Testis (tissue), 3 donors: ENCODE measurements around the gene RGS11. TPM values are rescaled to one million over a fixed set of nuclear protein-coding genes. Genes with fewer than 3 reads are reported as not detected.

ENCODE experiments used
- DNase-seq: peaks from one replicate; pipeline ENCODE4 v3.0.0-alpha.2; 2019
- H3K27ac ChIP-seq, 2 donors: fragments of 200-600 bp; sonication (generic); one replicate each; pipeline ENCODE4 v1.5.1; 2019
- H3K27me3 ChIP-seq: fragments of 200-600 bp; sonication (generic); one replicate; pipeline ENCODE4 v1.5.1; 2019
- H3K36me3 ChIP-seq: fragments of 200-600 bp; sonication (generic); one replicate; pipeline ENCODE4 v1.5.1; 2017; ENCODE audit warnings: low read depth; ENCODE audit errors: missing control alignments
- H3K4me1 ChIP-seq: fragments of 200-600 bp; sonication (generic); one replicate; pipeline ENCODE4 v1.5.1; 2019
- H3K4me3 ChIP-seq, 2 donors: fragments of 200-600 bp; sonication (generic); one replicate each; pipeline ENCODE4 v1.5.1; 2017 to 2019
- H3K9me3 ChIP-seq: fragments of 200-600 bp; sonication (generic); one replicate; pipeline ENCODE4 v1.5.1; 2017
- CTCF ChIP-seq, 3 experiments: fragments of 450-650 bp in 2 of 3; fragments of 200-600 bp in 1 of 3; sonication (generic) in 1 of 3; IDR thresholded peaks; one replicate each; pipeline ENCODE4 v1.5.1; 2016 to 2019; ENCODE audit warnings: antibody characterized with exemption in 3 of 3, mild to moderate bottlenecking in 2 of 3, moderate library complexity in 1 of 3
- POLR2A ChIP-seq: fragments of 450-650 bp; IDR thresholded peaks from one replicate; pipeline ENCODE4 v1.6.1; 2017; ENCODE audit warnings: antibody characterized with exemption, mild to moderate bottlenecking, moderate library complexity
- WGBS, 2 donors: methylation state at CpG; one replicate each; pipeline ENCODE4 v1.1.5; 2018; 5-methylcytosine and 5-hydroxymethylcytosine counted together
- intact Hi-C: fragments of 100-400 bp; cut with DNase I; formaldehyde crosslinking; loops from one replicate; pipeline ENCODE4 v1.15.1; 2023; ENCODE audit warnings: low total_unique reads
- polyA plus RNA-seq: library from polyadenylated mRNA; stranded (reverse); fragments of 350-450 nt; fragmentation: Illumina TruSeq; extraction: RNeasy Lipid Tissue Mini Kit (QIAGEN cat#74804); gene quantifications from one replicate; pipeline ENCODE4 v1.2.3, GENCODE V29; 2014; ENCODE audit warnings: low read depth, low replicate concordance; ENCODE audit not compliant: insufficient read depth
- total RNA-seq, 2 donors: library from RNA; depleted of rRNA; stranded (reverse); fragments of >200 nt; gene quantifications; one replicate each; pipeline ENCODE4 v1.2.3, GENCODE V29; 2016

Gene RGS11
- total and polyA plus RNA-seq, 3 donors from 2014 or later = 1.2 to 3.0 (median 2.9) TPM

GRCh38 chr16:254461-254860 lies 21.3 kb downstream of the RGS11 start:
- intact Hi-C loops = no loop called here
- TF ChIP-seq CTCF (IDR thresholded peaks at IDR 0.05) (no peak), POLR2A (no peak)
- DNase-seq = no peak
- no peak overlapping the region for H3K27ac ChIP-seq
- no peaks in the 10 kb centered on the region for H3K27me3 ChIP-seq
- H3K9me3 ChIP-seq = no peaks in the 10 kb centered on the region
- no peak overlapping the region for H3K4me3 ChIP-seq
- no peaks in the 10 kb centered on the region for H3K4me1 ChIP-seq
- H3K36me3 ChIP-seq = no peaks in the 10 kb centered on the region
- 67 to 85% methylated on average over 25 of the region's 25 CpGs for WGBS, 2 donors

- intact Hi-C loops = no loop called here
- H3K36me3 ChIP-seq = no peaks in the 10 kb centered on the region
- 75 to 82% methylated on average over 6 of the region's 6 CpGs for WGBS, 2 donors
Measured at GRCh38 chr16:253833-254232, 21.9 kb downstream of the RGS11 start.

GRCh38 chr16:252366-253337 lies 23.1 kb downstream of the RGS11 start:
- H3K4me3 ChIP-seq = no peak overlapping the region
- TF ChIP-seq CTCF (IDR thresholded peaks at IDR 0.05) (no peak), POLR2A (no peak)
- 83 to 86% methylated on average over 30 of the region's 30 CpGs for WGBS, 2 donors
- no peak overlapping the region for H3K27ac ChIP-seq
- H3K4me1 ChIP-seq = no peaks in the 10 kb centered on the region
- H3K27me3 ChIP-seq = no peaks in the 10 kb centered on the region
- no peaks in the 10 kb centered on the region for H3K9me3 ChIP-seq
- no peaks in the 10 kb centered on the region for H3K36me3 ChIP-seq
- intact Hi-C loops = no loop called here
- no peak for DNase-seq

More at GRCh38 chr16:253833-254232, 21.9 kb downstream of the RGS11 start:
- no peak overlapping the region for H3K27ac ChIP-seq
- H3K4me1 ChIP-seq = no peaks in the 10 kb centered on the region
- TF ChIP-seq POLR2A (no peak), CTCF (IDR thresholded peaks at IDR 0.05) (no peak)
- H3K27me3 ChIP-seq = no peaks in the 10 kb centered on the region
- no peak for DNase-seq
- H3K9me3 ChIP-seq = no peaks in the 10 kb centered on the region
- no peak overlapping the region for H3K4me3 ChIP-seq

GRCh38 chr16:249431-249830 lies 26.3 kb downstream of the RGS11 start:
- intact Hi-C loops = no loop called here

More at GRCh38 chr16:249431-249830, 26.3 kb downstream of the RGS11 start:
- H3K4me1 ChIP-seq = no peaks in the 10 kb centered on the region
- TF ChIP-seq CTCF (IDR thresholded peaks at IDR 0.05) (no peak), POLR2A (no peak)
- H3K36me3 ChIP-seq = no peaks in the 10 kb centered on the region
- H3K27ac ChIP-seq = no peak overlapping the region
- no peaks in the 10 kb centered on the region for H3K27me3 ChIP-seq
- H3K4me3 ChIP-seq = no peak overlapping the region
- WGBS, 2 donors = 91 to 92% methylated on average over 12 of the region's 12 CpGs
- no peaks in the 10 kb centered on the region for H3K9me3 ChIP-seq
- no peak for DNase-seq
